Activated CD8-positive, alpha-beta memory T cell treated with anti-CD3 and anti-CD28 coated beads for 48 hours (primary cell): ENCODE results near the gene TMEM129.

Experiments
- DNase-seq, 3 experiments: peaks; one replicate each; pipeline ENCODE4 v3.0.0-alpha.2; 2020; ENCODE audit warnings: low read depth in 2 of 3, low spot score in 2 of 3

Gene TMEM129

GRCh38 chr4:1721666-1722550 lies 785 bp upstream of the TMEM129 start:
- no peak for DNase-seq

DNA sequence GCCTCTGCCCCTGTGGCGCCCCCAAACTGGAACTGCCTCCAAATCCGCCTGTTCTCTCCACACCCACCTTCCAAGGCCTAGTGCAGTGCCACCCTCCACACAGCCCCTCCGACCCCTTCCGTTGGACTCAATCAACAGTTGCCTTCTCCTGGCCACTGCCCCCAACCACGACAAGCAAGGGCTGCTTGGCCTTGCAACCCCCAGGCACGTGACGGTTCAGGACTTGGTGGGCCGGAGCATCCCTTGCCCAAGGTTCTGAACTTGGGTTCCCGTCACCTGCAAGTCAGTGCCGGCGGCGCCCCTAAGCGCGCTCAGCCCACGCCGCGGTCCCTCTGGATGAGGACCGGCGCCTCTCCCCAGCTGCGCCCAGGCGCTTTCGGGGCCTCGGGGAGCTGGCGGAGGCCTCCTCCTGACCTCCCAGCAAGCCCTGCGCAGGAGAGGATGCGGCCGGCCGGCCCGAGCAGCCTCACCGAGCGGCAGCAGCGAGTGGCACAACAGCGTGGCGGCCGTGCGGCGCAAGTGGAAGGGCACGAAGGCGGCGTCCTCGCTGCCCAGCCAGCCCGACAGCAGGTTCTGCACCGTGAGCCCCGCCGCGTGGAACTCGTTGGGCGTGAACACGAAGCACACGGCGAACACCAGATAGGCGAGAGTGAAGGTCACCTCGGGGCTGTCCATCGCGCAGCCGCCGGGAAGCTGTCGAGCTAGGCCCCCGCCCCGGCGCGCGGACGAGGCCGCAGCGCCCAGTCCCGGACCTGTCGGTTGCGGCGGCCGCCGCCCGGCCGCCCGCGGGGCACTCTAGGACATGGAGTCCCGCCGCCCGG lies 750 bp downstream of the TMEM129 start:
- no peak for DNase-seq

GRCh38 chr4:1718095-1718850 lies 2.9 kb downstream of the TMEM129 start:
- no peak for DNase-seq

DNA sequence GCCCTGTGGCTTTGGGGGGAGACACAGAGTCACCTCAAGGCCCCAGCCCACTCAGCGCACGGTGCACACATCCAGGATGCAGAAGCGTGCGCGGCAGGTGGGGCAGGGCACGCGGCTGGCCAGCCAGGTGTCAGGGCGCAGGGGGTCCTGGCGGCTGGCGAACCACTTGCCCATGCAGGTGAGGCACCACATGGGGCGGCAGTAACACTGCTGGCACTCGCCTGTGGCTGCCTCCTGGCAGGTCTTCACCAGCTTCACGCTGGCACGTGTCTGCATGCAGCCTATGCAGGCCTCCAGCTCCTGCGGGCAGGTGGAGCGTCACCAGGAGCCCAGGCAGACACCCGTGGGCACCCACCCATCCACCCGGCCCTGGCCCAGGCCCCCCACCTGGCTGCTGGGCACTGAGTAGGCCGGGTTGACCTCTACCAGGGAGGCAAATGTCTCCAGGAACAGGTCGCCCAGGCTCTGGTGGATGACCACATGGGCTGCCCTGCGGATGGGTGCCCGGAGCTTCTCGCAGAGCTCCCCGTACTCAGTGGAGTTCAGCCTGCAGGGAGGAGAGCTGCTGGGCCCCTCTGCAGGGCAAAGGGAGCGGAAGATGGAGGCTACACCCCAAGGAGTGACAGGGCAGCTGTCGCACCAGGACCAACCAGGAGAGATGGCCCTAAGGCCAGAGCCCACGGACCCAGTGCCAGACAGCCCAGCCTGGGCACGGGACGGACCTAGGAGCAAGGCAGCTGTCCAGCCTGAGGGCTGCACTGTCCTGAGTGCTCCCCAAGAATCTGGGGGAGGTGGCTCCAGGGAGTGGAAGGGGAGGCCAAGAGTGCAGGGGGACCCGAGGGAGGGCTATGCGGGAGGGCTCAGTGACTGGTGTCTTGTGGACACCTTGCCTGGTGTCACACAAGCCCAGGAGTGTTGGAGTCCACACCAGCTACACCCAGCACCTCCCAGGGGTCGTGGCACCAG lies 3.7 kb downstream of the TMEM129 start:
- no peak for DNase-seq

- DNase-seq: no peak
Measured at GRCh38 chr4:1716065-1716945, 4.8 kb downstream of the TMEM129 start.

DNA sequence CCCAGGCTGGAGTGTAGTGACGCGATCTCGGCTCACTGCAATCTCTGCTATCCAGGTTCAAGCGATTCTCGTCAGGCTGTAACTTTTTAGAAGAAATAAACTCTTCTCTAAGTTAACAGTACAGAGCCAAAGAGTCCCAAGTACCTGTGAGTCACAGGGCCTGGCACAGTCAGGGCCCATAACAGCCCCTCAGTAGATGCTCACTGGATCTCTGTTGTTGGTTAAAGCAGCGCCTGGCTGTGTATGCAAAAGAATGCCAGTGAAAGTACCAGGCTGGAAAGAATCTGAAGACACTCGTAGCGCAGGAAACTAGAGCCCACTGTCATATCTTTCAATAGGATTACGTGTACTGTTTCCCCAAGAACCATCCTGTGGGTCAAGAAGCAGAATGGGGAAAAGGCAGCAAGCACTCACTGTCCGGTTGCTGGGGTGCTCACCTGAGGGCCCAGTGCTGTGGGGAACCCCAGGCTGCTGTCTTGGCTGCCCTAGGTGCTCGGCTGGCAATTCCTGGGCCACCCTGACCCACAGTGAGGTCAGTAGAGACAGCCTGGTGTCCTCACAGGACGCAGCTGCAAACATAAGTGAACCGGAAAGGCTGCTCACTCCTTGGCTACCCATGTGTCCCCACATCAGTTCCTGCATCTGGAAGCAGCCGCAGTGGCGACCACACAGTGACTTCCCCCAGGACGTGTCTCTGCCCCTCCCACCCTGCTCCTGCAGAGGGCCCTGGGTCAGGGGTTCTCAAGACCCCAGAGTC lies 5.9 kb downstream of the TMEM129 start:
- no peak for DNase-seq

- DNase-seq: no peak
Measured at GRCh38 chr4:1714303-1715001, 6.7 kb downstream of the TMEM129 start.

GRCh38 chr4:1713003-1713851 lies 7.9 kb downstream of the TMEM129 start:
- no peak for DNase-seq

DNA sequence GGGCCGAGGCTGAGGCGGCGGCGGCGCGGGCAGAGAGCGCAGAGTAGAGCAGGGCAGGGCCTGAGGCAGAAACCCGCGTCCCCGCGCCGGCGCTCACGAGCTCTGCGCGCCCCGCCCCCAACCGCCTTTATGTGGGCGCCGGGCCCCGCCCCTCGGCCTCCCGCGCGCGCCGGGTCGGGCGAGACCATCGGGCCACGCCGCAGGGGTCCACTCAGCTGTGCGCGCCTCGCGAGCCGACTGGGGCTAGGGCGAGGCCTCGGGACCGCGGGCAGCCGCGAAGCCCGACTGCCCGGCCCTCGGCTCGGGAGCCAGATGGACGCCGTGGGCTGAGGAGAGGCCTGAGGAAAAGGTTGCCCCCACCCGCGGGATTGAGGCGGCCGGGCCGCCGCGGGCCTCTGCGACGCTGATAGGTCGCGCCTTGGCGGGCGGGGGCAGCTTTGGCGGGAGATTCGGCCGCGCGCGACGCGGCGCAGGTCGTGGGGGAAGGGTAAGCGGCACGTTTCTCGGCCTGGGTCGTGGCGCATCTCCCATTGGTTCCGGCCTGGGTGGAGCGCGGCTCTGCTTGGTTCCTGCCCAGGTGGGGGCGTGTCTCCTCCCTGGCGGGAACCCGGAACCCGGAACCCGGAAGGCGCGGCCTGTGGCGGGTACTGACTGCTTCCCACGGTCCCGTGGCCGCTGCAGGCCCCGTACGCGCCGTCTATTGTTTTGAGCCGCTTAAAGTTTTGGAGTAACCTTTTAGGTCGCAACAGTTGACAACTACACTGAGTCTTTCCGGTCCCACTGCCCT lies 8.7 kb downstream of the TMEM129 start, which contains the start of gene SLBP:
Gene SLBP (minus strand): TSS at position 104 of the 787 bp plus-strand sequence. CDS start 131 bp downstream, outside the sequence.
- peak; percentile 94 to 98 (median 96) for DNase-seq

DNA sequence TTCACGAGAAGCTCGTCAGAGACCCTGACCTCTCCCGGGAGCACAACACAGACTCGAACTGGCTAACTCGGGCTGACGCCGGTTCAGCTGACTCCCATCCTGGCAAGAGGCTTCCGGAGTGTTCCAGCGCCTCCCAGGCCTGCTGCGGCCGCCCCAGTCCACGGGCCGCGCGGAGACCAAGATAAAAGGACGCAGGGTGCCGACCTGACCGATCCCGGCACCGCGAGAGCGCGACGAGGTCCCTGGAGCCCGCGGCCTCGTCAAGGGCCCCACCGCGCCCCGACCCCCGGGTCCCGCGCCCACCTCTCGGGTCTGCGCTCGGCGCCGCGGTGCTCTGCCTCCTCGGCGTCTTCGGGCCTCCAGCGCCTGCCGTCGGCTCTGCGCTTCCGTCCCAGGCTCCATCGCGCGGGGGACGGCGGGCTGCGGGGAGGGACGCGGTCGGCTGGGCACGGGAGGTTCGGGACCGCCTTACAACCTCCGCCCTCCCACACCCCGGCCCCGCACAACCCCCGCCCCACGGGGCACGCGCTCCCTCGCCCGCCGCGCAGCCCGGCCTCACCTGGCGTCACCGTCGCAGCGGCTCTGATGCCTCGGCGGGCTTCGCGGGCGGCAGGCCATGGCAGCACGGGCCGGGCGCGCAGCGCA lies 9.4 kb downstream of the TMEM129 start:
- no peak for DNase-seq

DNA sequence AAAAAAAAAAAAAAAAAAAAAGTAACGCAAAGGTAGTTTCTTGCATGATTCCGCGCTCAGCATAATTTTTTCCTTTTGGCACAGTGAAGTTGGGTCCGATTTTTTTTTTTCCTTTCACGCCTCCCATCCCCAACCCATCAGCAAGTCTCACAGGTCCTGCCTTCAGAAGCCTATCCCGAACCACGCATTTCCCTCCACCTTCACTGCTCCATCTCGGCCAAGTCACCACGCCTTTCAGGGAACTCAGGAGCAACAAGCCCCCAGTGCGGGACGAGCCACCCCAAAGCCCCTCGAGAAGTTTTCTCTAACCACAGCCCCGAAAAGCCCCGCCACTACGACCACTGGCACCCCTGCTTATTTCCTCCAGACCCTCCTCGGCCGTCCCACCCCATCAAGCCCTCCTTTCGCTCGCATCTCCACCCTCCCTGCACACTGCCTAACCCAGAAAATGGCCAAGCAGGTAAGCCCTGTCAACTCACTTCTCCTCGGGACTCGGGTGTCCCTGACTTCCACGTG lies 10.0 kb downstream of the TMEM129 start:
- DNase-seq: no peak

GRCh38 chr4:1708581-1708980 lies 12.5 kb downstream of the TMEM129 start:
- no peak for DNase-seq

GRCh38 chr4:1706358-1706757 lies 14.8 kb downstream of the TMEM129 start:
- no peak for DNase-seq

DNA sequence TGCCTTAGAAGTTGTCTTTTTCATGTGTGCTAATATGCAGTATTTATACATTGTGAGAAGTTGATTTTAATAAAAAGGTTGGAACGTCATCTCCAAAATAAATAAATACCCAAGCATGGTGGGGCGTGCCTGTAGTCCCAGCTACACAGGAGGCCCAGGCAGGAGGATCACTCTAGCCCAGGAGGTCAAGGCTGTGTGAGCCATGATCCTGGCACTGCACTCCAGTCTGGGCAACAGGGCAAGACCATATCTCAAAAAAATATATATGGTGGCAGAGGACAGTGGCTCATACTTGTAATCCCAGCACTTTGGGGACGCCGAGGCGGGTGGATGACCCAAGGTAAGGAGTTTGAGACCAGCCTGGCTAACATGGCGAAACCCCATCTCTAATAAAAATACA lies 15.4 kb downstream of the TMEM129 start:
- DNase-seq: no peak

- no peak for DNase-seq
Measured at GRCh38 chr4:1703867-1704266, 17.3 kb downstream of the TMEM129 start.
